RPMI8226 (cell line): ENCODE measurements around the gene CENPA.
"Not testable (repeated sequence)": the region's sequence is repeated elsewhere in the genome, so short reads cannot be mapped to it uniquely, and the experiment has no call there.

ENCODE experiments used
- DNase-seq: peaks from one replicate; pipeline ENCODE4 v3.0.0-alpha.2; 2015

The CENPA gene

DNA sequence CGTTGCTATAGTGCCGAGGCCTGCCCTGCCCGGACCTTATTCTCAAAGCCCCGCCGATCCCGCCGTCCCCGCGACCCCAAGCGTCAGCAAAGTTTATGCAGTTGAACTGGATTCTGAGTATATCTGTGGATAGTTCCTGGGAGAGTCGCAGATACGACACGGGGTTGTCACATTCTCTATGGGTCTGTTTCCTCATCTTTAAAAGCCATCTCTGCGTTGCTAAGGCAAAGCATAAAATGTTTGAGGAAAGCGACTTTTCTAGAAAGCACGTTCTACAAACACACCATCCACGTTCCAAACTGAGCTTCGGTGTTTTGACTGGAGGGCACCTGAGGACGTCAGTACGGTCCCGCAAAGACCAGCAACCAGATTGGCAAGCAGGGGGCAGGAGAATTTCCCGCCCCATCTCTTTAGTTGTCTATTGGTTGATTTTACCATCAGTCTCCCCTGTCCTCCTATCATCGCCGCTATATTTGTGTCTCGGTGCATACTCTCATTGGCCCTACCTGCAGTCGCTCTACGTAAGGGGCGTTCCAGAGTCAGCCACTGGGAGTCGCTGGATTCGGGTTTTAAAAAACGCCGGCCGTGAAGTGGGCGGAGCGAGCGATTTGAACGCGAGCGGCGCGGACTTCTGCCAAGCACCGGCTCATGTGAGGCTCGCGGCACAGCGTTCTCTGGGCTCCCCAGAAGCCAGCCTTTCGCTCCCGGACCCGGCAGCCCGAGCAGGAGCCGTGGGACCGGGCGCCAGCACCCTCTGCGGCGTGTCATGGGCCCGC is at the start of gene CENPA:
Gene CENPA (plus strand): TSS at position 626 of the 776 bp plus-strand sequence. CDS start 141 bp downstream, at position 767.
- peak; percentile 99 for DNase-seq

- no peak for DNase-seq
Measured at GRCh38 chr2:26737221-26737620, 48.6 kb upstream of the CENPA start.

DNA sequence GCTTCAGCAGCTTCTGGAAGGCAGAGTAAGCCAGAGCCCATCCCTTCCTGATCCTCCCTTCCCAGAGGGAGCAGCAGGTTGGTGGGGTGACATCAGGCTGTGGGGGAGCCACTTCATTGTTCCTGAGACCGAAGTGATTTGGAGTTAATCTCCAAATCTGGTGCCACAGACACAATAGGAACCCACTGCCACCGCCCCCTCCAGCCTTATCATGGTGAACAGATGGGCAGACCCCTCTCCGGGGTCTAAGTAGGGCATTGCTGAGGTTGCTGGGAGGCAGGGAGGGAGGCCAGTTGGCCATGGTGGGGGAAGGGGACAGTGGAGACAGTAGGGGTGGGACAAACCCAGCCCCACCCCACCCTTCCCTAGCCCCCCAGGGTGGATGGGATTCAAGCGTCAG is 47.4 kb upstream of the CENPA start:
- DNase-seq: no peak

DNA sequence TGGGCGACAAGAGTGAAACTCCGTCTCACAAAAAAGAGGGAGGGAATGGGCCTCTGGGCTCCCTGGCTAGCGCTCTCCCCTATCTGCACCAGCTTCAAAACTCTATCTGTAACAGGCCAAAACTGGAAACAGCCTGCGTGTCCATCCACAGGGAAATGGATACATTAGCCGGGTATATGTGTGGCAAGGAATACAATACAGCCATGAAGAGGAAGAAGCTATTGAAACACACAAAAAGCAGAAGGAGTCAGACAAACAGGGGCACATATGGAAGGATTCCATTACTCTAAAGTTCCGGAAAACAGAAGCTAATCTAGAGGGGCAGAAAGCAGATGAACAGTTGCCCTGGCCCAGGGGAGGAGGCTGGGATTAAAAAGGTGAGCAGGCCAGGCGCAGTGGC is 46.3 kb upstream of the CENPA start:
- DNase-seq: no peak

- no peak for DNase-seq
Measured at GRCh38 chr2:26740346-26740745, 45.5 kb upstream of the CENPA start.

GRCh38 chr2:26740890-26741302 is 45.0 kb upstream of the CENPA start:
- DNase-seq: peak; percentile 64

- no peak for DNase-seq
Measured at GRCh38 chr2:26742048-26742770, 43.6 kb upstream of the CENPA start.

DNA sequence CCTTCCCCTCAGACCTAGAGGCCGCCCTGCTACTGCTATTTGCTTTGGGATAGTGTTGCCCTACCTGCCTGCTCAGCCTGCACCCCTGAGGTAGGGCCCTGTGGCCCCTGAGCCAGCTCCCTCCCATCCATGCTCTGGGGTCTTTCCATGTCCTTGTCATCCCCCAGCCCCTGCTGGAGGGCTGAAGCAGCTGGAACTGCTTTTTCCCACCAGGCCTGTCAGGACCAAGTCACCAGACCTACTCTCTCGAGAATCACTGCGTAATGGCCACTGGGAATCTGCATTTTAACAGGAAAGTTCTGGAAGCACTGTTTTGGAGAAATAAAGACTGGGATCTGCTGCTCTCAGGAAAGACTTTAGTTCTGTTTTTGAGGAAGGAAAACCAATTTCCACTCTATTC is 42.0 kb upstream of the CENPA start:
- no peak for DNase-seq

GRCh38 chr2:26744953-26745352 is 40.9 kb upstream of the CENPA start:
- DNase-seq: no peak

GRCh38 chr2:26745609-26746327 is 40.1 kb upstream of the CENPA start:
- DNase-seq: peak; percentile 79

DNA sequence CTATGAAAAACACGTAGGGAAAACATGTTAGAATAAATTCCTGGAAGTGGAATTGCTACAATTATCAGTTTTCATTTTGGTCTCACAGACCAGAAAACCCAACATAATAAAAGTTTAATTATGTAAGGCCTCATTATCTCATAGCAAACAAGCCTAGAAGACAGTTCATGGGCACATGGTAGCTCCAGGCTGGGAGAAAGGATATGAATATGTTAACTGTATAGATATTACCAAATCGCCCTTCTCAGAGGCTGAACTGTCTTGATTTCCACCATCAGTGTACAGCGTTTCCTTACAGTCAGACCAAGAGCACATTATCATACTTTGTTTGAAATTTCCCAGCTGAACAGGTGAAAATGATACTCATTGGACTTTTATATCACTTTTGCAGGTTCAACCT is 38.9 kb upstream of the CENPA start:
- no peak for DNase-seq

DNA sequence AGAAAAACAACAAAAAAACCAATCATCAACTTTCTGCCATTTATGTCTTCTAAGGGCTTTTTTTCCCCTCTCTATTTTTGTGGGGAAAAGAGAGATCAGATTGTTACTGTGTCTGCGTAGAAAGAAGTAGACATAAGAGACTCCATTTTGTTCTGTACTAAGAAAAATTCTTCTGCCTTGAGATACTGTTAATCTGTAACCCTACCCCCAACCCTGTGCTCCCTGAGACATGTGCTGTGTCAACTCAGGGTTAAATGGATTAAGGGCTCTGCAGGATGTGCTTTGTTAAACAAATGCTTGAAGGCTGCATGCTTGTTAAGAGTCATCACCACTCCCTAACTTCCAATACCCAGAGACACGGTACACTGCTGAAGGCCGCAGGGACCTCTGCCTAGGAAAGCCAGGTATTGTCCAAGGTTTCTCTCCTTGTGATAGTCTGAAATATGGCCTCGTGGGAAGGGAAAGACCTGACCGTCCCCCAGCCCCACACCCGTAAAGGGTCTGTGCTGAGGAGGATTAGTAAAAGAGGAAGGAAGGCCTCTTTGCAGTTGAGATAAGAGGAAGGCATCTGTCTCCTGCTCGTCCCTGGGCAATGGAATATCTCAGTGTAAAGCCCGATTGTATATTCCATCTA is 36.0 kb upstream of the CENPA start:
- DNase-seq: not testable (repeated sequence)

DNA sequence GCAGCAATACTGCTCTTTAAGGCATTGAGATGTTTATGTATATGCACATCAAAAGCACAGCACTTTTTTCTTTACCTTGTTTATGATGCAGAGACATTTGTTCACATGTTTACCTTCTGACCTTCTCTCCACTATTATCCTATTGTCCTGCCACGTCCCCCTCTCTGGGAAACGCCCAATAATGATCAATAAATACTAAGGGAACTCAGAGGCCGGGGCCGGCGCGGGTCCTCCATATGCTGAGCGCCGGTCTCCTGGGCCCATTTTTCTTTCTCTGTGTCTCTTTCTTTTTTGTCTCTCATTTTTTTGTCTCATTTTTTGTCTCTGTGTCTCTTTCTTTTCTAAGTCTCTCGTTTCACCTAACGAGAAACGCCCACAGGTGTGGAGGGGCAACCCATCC is 35.4 kb upstream of the CENPA start:
- DNase-seq: not testable (repeated sequence)

DNA sequence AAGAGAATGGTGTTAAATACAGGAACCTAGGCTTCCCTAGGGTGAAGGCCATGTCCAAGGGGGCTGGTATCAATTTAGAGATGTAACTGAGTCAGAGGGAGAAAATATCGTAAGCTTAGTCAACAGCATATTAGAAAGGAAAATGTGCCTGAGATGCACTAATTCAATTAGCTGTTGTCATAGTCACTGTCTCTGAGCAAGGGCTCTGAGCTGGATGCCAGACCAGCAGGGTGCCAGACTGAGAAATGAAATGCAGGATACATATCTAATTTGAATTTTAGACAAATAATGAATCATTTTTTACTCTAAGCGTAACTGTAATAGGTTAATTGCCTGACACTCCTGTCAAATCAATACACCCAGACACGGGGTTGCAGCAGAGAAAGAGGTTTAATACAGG is 33.2 kb upstream of the CENPA start:
- no peak for DNase-seq

GRCh38 chr2:26754539-26754938 is 31.3 kb upstream of the CENPA start:
- no peak for DNase-seq

GRCh38 chr2:26754972-26755670 is 30.7 kb upstream of the CENPA start:
- DNase-seq: no peak

DNA sequence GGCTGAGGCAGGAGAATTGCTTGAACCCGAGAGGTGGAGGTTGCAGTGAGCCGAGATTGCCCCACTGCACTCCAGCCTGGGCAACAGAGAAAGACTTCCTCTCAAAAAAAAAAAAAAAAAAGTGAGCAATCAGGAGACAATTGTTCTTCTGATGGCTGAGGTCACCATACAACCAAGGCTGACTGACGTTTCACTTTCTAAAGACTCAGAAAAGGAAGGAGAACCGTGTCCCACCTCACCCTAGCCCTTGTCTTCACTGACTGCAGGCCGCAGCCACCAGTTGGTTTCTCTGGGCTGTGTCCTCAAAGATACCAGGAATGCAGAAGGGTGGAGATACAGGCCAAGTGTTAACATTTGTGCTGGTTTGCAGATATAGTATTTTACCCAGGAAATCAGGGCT is 29.5 kb upstream of the CENPA start:
- no peak for DNase-seq

DNA sequence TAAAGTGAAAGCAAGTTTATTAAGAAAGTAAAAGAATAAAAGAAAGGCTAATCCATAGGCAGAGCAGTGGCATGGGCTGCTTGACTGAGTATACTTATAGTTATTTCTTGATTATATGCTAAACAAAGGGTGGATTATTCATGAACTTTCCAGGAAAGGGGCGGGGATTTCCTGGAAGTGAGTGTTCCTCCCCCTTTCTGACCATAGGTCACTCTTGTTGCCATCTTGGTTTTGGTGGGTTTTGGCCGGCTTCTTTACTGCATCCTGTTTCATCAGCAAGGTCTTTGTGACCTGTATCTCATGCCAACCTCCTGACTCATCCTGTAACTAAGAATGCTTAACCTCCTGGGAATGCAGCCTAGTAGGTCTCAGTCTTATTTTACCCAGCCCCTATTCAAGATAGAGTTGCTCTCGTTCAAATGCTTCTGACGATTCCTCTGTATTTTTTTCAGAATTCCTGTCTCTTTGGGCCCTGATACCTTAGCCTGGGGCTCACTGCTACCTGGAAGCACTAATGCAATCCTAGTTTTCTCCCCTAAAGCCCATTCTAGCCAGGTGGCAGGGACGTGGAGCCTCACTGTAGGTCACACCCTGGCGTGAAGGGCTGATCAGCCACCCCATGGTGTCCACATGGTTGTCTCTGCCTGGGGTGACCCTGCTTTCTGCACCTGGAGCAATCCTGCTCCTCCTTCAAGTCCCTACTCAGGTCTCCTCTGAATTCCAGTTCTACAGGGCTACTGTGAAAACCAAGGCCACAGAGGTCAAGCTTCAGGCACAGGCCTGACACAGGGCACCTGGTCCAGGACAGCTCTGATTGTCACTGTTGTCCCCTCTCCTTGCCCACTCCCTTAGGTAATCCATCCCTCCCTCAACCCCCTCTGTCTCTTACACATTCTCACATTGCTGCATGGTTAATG is 27.7 kb upstream of the CENPA start:
- no peak for DNase-seq

DNA sequence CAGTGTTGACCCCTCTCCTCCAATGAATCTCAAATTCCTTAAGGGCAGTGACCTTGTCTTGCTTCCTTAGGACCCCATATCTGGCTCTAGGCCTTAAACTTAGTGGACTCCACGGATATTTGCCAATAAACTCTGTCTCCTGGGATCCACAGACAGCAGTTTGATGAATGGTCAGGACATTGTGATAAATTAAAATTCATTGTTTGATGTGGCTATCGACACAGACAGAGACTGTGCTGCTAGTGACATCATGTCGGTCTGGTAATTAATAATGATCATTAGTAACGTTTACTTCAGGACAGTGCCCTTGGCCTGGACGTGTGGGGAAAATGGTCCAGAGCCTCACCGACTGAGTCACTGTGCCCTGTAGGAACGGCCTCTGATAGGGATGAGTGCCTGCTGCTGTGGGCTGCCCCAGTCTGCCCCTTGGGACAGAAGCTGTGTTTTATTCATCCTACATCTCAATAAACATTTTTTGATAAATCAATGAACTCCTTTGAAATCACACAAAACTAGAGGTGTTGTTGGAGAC is 27.0 kb upstream of the CENPA start:
- no peak for DNase-seq

GRCh38 chr2:26759845-26760244 is 26.0 kb upstream of the CENPA start:
- DNase-seq: no peak

DNA sequence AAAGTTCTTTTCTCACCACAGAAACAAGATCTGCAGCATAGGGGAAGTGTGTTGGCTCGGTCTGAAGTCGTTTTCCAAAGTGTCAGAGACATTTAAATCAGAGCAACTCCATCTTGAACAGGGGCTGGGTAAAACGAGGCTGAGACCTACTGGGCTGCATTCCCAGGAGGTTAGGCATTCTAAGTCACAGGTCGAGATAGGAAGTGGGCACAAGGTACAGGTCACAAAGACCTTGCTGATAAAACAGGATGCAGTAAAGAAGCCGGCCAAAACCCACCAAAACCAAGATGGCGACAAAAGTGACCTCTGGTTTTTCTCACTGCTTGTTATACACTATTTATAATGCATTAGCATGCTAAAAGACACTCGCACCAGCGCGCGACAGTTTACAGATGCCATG is 24.9 kb upstream of the CENPA start:
- DNase-seq: not testable (repeated sequence)
